Medulla oblongata (tissue), 1 donor: ENCODE results near the gene GPR55.
"Not testable (repeated sequence)": the region's sequence is repeated elsewhere in the genome, so short reads cannot be mapped to it uniquely, and the experiment has no call there.

Experiments used
- DNase-seq: peaks from one replicate; pipeline ENCODE4 v3.0.0-alpha.2; 2015; ENCODE audit errors: extremely low spot score

The GPR55 gene

GRCh38 chr2:230924470-230925341 is at the start of gene GPR55:
Gene GPR55 (minus strand): TSS chr2:230925242. CDS start chr2:230910962, 14,280 bp downstream.
- peak; percentile 28 for DNase-seq

- DNase-seq, result no peak
Measured at GRCh38 chr2:230974096-230974913, 49.3 kb upstream of the GPR55 start.

GRCh38 chr2:230972046-230972445 is 47.0 kb upstream of the GPR55 start:
- no peak for DNase-seq

GRCh38 chr2:230969659-230970015 is 44.6 kb upstream of the GPR55 start:
- no peak for DNase-seq

GRCh38 chr2:230968921-230969658 is 44.0 kb upstream of the GPR55 start:
- DNase-seq, result no peak

GRCh38 chr2:230968314-230968713 is 43.3 kb upstream of the GPR55 start:
- DNase-seq, result not testable (repeated sequence)

- DNase-seq, result no peak
Measured at GRCh38 chr2:230967113-230967512, 42.1 kb upstream of the GPR55 start.

- DNase-seq, result no peak
Measured at GRCh38 chr2:230964136-230964730, 39.2 kb upstream of the GPR55 start.

GRCh38 chr2:230961091-230961491 is 36.0 kb upstream of the GPR55 start:
- DNase-seq, result no peak

- DNase-seq, result no peak
Measured at GRCh38 chr2:230960026-230960425, 35.0 kb upstream of the GPR55 start.

- no peak for DNase-seq
Measured at GRCh38 chr2:230958820-230959756, 34.0 kb upstream of the GPR55 start.

GRCh38 chr2:230957756-230958391 is 32.8 kb upstream of the GPR55 start:
- DNase-seq, result no peak

- peak; percentile 54 for DNase-seq
Measured at GRCh38 chr2:230956827-230957755, 32.0 kb upstream of the GPR55 start.

GRCh38 chr2:230955163-230955737 is 30.2 kb upstream of the GPR55 start:
- no peak for DNase-seq

GRCh38 chr2:230954746-230955145 is 29.7 kb upstream of the GPR55 start:
- DNase-seq, result no peak

GRCh38 chr2:230953845-230954244 is 28.8 kb upstream of the GPR55 start:
- no peak for DNase-seq

GRCh38 chr2:230952226-230952956 is 27.3 kb upstream of the GPR55 start:
- DNase-seq, result no peak

GRCh38 chr2:230951396-230951795 is 26.4 kb upstream of the GPR55 start:
- no peak for DNase-seq
